Left ventricle myocardium inferior (tissue), 1 donor: ENCODE measurements around the gene MADCAM1. TPM values are rescaled to one million over a fixed set of nuclear protein-coding genes. Genes with fewer than 3 reads are reported as not detected.

Source experiments
- DNase-seq: peaks from one replicate; pipeline ENCODE4 v3.0.0-alpha.2; 2020
- H3K27ac ChIP-seq: fragments of 200-600 bp; replicated peaks from 2 replicates; pipeline ENCODE4 v1.8.0; 2021
- H3K27me3 ChIP-seq: fragments of 200-600 bp; 2 replicates; pipeline ENCODE4 v1.8.0; 2021; ENCODE audit warnings: low read depth
- H3K36me3 ChIP-seq: fragments of 200-600 bp; 2 replicates; pipeline ENCODE4 v1.8.0; 2021
- H3K4me1 ChIP-seq: fragments of 200-600 bp; 2 replicates; pipeline ENCODE4 v1.8.0; 2021
- H3K4me3 ChIP-seq: fragments of 200-600 bp; 2 replicates; pipeline ENCODE4 v1.8.0; 2021; ENCODE audit warnings: mild to moderate bottlenecking, moderate library complexity
- H3K9me3 ChIP-seq: fragments of 200-600 bp; replicated peaks from 2 replicates; pipeline ENCODE4 v1.8.0; 2021
- intact Hi-C: fragments of 100-400 bp; cut with micrococcal nuclease; formaldehyde crosslinking; loops from one replicate; pipeline ENCODE4 v1.11.0; 2022
- total RNA-seq: library from RNA; stranded (reverse); fragmentation: NEBNext Ultra II Directional; extraction: Animal tissue kit (Norgen Biotek cat#: 25700); gene quantifications from one replicate; pipeline ENCODE4 v1.2.1, GENCODE V29; 2021
- TF ChIP-seq, protein P1 (sequence below): fragments of 200-600 bp; IDR thresholded peaks from 2 replicates; pipeline ENCODE4 v1.8.0; 2021; ENCODE audit warnings: antibody characterized with exemption, mild to moderate bottlenecking, borderline replicate concordance
- donor health status: DM: no; HTN: yes; CAD: no; lungs with severe emphysema.

Gene MADCAM1
- total RNA-seq, 1 donor from 2014 or later, result 0.22 TPM

DNA sequence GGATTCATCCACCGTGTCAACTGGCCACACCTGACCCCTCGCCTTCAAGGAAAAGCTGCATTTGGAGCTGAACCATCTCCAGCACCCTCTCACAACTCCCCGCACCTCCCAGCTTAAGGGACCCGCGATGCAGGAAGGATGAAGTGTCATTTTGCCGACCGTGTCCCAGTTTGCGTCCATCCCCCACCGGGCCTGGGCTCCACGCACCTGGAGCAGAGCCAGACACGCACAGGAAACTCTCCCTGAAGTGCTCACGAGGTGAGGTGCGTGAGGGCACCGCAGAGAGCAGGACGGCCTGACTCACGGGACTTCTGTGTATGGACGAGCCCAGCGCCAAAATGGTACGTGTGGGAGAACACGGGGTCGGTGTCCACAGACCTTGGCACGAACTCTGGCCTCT is 42.7 kb upstream of the MADCAM1 start:
- Histone ChIP-seq H3K27ac (no peak overlapping the region), H3K27me3 (no peaks in the 10 kb centered on the region), H3K9me3 (no peaks in the 10 kb centered on the region), H3K4me3 (no peak overlapping the region), H3K4me1 (peaks cover under 1% of the 10 kb centered on the region), H3K36me3 (peaks cover 10% of the 10 kb centered on the region)
- TF ChIP-seq, protein P1, sequence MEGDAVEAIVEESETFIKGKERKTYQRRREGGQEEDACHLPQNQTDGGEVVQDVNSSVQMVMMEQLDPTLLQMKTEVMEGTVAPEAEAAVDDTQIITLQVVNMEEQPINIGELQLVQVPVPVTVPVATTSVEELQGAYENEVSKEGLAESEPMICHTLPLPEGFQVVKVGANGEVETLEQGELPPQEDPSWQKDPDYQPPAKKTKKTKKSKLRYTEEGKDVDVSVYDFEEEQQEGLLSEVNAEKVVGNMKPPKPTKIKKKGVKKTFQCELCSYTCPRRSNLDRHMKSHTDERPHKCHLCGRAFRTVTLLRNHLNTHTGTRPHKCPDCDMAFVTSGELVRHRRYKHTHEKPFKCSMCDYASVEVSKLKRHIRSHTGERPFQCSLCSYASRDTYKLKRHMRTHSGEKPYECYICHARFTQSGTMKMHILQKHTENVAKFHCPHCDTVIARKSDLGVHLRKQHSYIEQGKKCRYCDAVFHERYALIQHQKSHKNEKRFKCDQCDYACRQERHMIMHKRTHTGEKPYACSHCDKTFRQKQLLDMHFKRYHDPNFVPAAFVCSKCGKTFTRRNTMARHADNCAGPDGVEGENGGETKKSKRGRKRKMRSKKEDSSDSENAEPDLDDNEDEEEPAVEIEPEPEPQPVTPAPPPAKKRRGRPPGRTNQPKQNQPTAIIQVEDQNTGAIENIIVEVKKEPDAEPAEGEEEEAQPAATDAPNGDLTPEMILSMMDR, result no peak
- DNase-seq, result no peak
- intact Hi-C loops, result no loop called here

DNA sequence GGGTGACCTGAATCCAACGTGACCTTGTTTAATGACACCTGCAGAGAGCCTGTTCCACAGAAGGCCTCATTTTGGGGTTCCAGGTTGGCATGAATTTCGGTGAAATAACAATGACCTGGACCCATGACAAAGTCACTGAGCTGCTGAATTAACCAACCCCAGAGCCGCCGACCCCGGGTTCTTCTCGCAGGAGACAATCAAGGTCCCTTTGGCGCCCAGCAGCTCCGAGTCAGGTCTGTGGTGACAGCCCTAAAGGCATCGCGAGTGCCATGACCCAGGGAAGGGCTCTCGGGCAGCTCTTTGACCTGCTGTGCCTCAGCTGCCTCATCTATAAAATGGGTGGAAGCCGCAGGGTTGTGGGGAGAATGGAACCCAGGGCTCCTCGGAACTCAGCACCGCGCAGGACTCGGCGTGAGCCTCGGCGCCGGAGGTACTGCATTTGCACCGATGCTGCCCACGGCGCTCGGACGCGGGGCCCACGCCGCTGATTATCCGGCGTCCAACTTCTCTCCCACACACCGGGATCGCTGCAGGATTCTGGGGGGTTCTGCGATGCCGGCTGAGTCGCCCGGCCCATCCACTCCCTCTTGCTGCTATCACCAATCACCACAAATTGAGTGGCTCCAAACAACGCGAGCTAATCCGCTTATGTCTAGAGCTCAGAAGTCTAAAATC is 41.1 kb upstream of the MADCAM1 start:
- H3K36me3 ChIP-seq, result peaks cover 10% of the 10 kb centered on the region
- intact Hi-C loops, result no loop called here
- TF ChIP-seq, protein P1, result no peak
- no peak overlapping the region for H3K4me3 ChIP-seq
- no peaks in the 10 kb centered on the region for H3K27me3 ChIP-seq
- no peaks in the 10 kb centered on the region for H3K9me3 ChIP-seq
- H3K27ac ChIP-seq, result no peak overlapping the region
- DNase-seq, result no peak
- peaks cover 7% of the 10 kb centered on the region for H3K4me1 ChIP-seq

DNA sequence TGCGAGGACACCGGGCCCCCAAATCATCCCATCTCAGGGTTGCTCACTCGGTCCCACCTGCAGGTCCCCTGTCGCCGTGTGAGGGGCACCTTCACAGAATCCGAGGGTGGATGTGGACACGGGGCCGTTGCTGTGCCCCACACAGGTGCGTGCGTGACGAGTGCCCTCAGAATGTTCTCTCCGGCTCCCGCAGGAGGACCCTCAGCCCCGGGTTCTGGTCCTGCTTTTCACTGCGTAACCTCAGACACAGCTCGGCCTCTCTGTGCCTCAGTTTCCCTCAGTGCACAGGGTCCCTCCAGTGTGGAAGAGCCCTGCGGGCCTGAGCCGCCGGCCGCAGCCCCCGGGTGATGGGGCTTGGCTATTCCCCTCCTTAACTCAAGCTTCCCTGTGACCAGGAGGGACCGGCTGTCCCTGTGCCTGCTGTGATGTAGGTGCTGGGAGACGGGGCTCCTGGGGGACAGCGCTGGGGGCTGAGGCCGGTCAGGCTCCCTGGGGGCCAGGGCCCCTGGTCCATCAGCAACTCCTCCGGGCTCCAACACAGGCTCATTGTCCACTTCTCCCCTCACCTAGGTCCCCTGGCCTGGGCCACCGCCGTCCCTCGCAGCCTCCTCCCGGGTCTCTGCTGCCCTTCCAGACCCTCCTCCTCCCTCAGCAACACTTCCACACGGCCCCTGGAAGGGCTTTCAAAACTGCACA is 40.3 kb upstream of the MADCAM1 start:
- no peak overlapping the region for H3K27ac ChIP-seq
- H3K4me1 ChIP-seq, result peaks cover 8% of the 10 kb centered on the region
- TF ChIP-seq, protein P1, result no peak
- intact Hi-C loops, result no loop called here
- no peaks in the 10 kb centered on the region for H3K27me3 ChIP-seq
- no peaks in the 10 kb centered on the region for H3K9me3 ChIP-seq
- DNase-seq, result no peak
- peaks cover 10% of the 10 kb centered on the region for H3K36me3 ChIP-seq
- H3K4me3 ChIP-seq, result no peak overlapping the region

DNA sequence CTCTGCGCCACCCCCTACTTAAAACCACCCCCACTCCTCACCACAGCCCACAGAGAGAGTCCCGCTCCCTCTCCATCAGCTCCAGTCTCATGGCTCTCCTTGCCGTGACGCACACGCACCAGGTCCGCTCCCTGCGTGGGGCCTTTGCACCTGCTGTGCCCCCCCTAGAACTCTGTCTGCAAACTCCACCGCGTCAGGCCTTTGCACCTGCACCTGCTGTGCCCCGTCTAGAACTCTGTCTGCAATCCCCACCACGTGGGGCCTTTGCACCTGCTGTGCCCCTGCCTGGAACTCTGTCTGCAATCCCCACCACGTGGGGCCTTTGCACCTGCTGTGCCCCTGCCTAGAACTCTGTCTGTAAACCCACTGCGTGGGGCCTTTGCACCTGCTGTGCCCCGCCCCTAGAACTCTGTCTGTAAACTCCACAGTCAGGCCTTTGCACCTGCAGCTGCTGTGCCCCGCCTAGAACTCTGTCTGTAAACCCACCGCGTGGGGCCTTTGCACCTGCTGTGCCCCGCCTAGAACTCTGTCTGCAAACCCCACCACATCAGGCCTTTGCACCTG is 39.7 kb upstream of the MADCAM1 start:
- TF ChIP-seq, protein P1, result no peak
- no peak overlapping the region for H3K27ac ChIP-seq
- intact Hi-C loops, result no loop called here
- no peak overlapping the region for H3K4me3 ChIP-seq
- DNase-seq, result no peak
- H3K36me3 ChIP-seq, result peaks cover 10% of the 10 kb centered on the region
- peaks cover 14% of the 10 kb centered on the region for H3K4me1 ChIP-seq
- H3K9me3 ChIP-seq, result no peaks in the 10 kb centered on the region
- no peaks in the 10 kb centered on the region for H3K27me3 ChIP-seq

DNA sequence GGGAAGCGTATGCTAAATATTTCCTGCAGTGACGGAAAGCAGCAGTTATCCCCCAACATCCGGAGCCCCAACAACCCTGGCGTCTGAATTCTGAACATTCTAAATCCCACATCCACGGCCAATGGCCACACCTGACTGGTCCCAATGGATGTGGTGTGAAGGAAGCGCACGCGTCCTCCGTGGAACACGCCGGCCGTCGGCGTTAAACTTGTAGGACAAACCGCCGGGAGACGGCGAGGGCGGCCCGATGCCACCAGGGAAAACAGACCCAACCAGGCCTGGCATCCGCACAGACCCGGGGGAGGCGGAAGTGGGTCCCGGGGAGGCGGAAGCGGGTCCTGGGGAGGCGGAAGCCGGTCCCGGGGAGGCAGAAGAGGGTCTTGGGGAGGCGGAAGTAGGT is 38.6 kb upstream of the MADCAM1 start:
- H3K4me1 ChIP-seq, result peaks cover 22% of the 10 kb centered on the region
- H3K9me3 ChIP-seq, result no peaks in the 10 kb centered on the region
- H3K36me3 ChIP-seq, result peaks cover 10% of the 10 kb centered on the region
- TF ChIP-seq, protein P1, result no peak
- no peak overlapping the region for H3K4me3 ChIP-seq
- intact Hi-C loops, result no loop called here
- no peaks in the 10 kb centered on the region for H3K27me3 ChIP-seq
- no peak overlapping the region for H3K27ac ChIP-seq
- no peak for DNase-seq
